Rectal smooth muscle tissue (tissue), 1 donor: Measurements from ENCODE around the gene ZNF143.

Source experiments
- H3K27ac ChIP-seq: one replicate; pipeline ENCODE4 v1.7.0; 2013; ENCODE audit warnings: low read depth, low read length, inconsistent platforms
- H3K27me3 ChIP-seq: one replicate; pipeline ENCODE4 v1.7.0; 2013; ENCODE audit warnings: low read length; ENCODE audit not compliant: control insufficient read depth, insufficient read depth
- H3K36me3 ChIP-seq: one replicate; pipeline ENCODE4 v1.7.0; 2013; ENCODE audit warnings: low read length; ENCODE audit not compliant: control insufficient read depth, insufficient read depth
- H3K4me1 ChIP-seq: one replicate; pipeline ENCODE4 v1.7.0; 2013; ENCODE audit warnings: low read length; ENCODE audit not compliant: control insufficient read depth, insufficient read depth
- H3K4me3 ChIP-seq: one replicate; pipeline ENCODE4 v1.7.0; 2013; ENCODE audit warnings: low read length
- H3K9ac ChIP-seq: one replicate; pipeline ENCODE4 v1.7.0; 2013; ENCODE audit warnings: low read length

The ZNF143 gene

GRCh38 chr11:9566561-9567063 is 105.8 kb downstream of the ZNF143 start:
- Histone ChIP-seq H3K27me3 (no peaks in the 10 kb centered on the region), H3K27ac (peak overlapping the region; percentile 98), H3K9ac (no peak overlapping the region)

GRCh38 chr11:9567401-9567800 is 106.6 kb downstream of the ZNF143 start:
- H3K27ac ChIP-seq, result peak overlapping the region; percentile 98
- no peaks in the 10 kb centered on the region for H3K27me3 ChIP-seq
- H3K4me1 ChIP-seq, result peaks cover 39% of the 10 kb centered on the region
- no peak overlapping the region for H3K4me3 ChIP-seq
- H3K9ac ChIP-seq, result no peak overlapping the region
- no peaks in the 10 kb centered on the region for H3K36me3 ChIP-seq

More at GRCh38 chr11:9566561-9567063, 105.8 kb downstream of the ZNF143 start:
- Histone ChIP-seq H3K4me1 (peaks cover 39% of the 10 kb centered on the region), H3K36me3 (no peaks in the 10 kb centered on the region), H3K4me3 (no peak overlapping the region)

GRCh38 chr11:9568161-9568853 is 107.5 kb downstream of the ZNF143 start:
- Histone ChIP-seq H3K9ac (no peak overlapping the region), H3K4me1 (peaks cover 39% of the 10 kb centered on the region), H3K4me3 (no peak overlapping the region)

GRCh38 chr11:9568854-9569587 is 108.2 kb downstream of the ZNF143 start:
- peaks cover 39% of the 10 kb centered on the region for H3K4me1 ChIP-seq
- no peaks in the 10 kb centered on the region for H3K36me3 ChIP-seq
- no peak overlapping the region for H3K9ac ChIP-seq
- no peaks in the 10 kb centered on the region for H3K27me3 ChIP-seq
- H3K4me3 ChIP-seq, result peak overlapping the region; percentile 46
- peak overlapping the region; percentile 98 for H3K27ac ChIP-seq

More at GRCh38 chr11:9568161-9568853, 107.5 kb downstream of the ZNF143 start:
- Histone ChIP-seq H3K36me3 (no peaks in the 10 kb centered on the region), H3K27me3 (no peaks in the 10 kb centered on the region), H3K27ac (peak overlapping the region; percentile 98)

- Histone ChIP-seq H3K36me3 (no peaks in the 10 kb centered on the region), H3K27me3 (no peaks in the 10 kb centered on the region), H3K4me1 (peaks cover 39% of the 10 kb centered on the region), H3K9ac (peak overlapping the region; percentile 27), H3K4me3 (peak overlapping the region; percentile 46), H3K27ac (peak overlapping the region; percentile 98)
These were observed 108.9 kb downstream of the ZNF143 start for GRCh38 chr11:9569588-9570164.

GRCh38 chr11:9570313-9571025 is 109.7 kb downstream of the ZNF143 start:
- Histone ChIP-seq H3K4me1 (peaks cover 37% of the 10 kb centered on the region), H3K27ac (peak overlapping the region; percentile 98), H3K9ac (no peak overlapping the region)

GRCh38 chr11:9571071-9571762 is 110.4 kb downstream of the ZNF143 start:
- H3K4me3 ChIP-seq, result no peak overlapping the region
- no peak overlapping the region for H3K27ac ChIP-seq
- H3K9ac ChIP-seq, result no peak overlapping the region
- no peaks in the 10 kb centered on the region for H3K27me3 ChIP-seq
- peaks cover 31% of the 10 kb centered on the region for H3K4me1 ChIP-seq
- no peaks in the 10 kb centered on the region for H3K36me3 ChIP-seq

More at GRCh38 chr11:9570313-9571025, 109.7 kb downstream of the ZNF143 start:
- Histone ChIP-seq H3K36me3 (no peaks in the 10 kb centered on the region), H3K4me3 (no peak overlapping the region), H3K27me3 (no peaks in the 10 kb centered on the region)

GRCh38 chr11:9571763-9572115 is 110.9 kb downstream of the ZNF143 start:
- Histone ChIP-seq H3K4me1 (peaks cover 26% of the 10 kb centered on the region), H3K36me3 (no peaks in the 10 kb centered on the region), H3K27ac (no peak overlapping the region), H3K9ac (no peak overlapping the region), H3K27me3 (no peaks in the 10 kb centered on the region), H3K4me3 (no peak overlapping the region)

GRCh38 chr11:9573052-9573774 is 112.4 kb downstream of the ZNF143 start, which contains the start of gene WEE1:
Gene WEE1 (plus strand): TSS chr11:9573670. CDS start chr11:9573934, 264 bp downstream.
- Histone ChIP-seq H3K27ac (peak within 1 kb of the TSS; percentile 97), H3K36me3 (no peaks in the 10 kb centered on the region), H3K27me3 (no peaks in the 10 kb centered on the region), H3K4me3 (peak within 1 kb of the TSS; percentile 91), H3K9ac (peak within 1 kb of the TSS; percentile 88), H3K4me1 (peaks cover 20% of the 10 kb centered on the region)

GRCh38 chr11:9573775-9574621 is 113.2 kb downstream of the ZNF143 start:
- Histone ChIP-seq H3K4me1 (peaks cover 12% of the 10 kb centered on the region), H3K27ac (peak overlapping the region; percentile 96), H3K4me3 (peak overlapping the region; percentile 86), H3K27me3 (no peaks in the 10 kb centered on the region), H3K36me3 (no peaks in the 10 kb centered on the region), H3K9ac (peak overlapping the region; percentile 88)
